LHCN-M2 (cell line): Measurements from ENCODE around the gene MPC1L. TPM values are rescaled to one million over a fixed set of nuclear protein-coding genes. Genes with fewer than 3 reads are reported as not detected.

Experiments used
- DNase-seq: peaks from one replicate; pipeline ENCODE4 v3.0.0-alpha.2; 2012; ENCODE audit warnings: low read depth
- total RNA-seq: library from RNA; depleted of rRNA; stranded (reverse); fragments of >200 nt; gene quantifications from 2 replicates; pipeline ENCODE4 v1.2.3, GENCODE V29; 2014; rRNA removed

Gene MPC1L
- total RNA-seq, 1 experiment from 2014 or later, result not detected

DNA sequence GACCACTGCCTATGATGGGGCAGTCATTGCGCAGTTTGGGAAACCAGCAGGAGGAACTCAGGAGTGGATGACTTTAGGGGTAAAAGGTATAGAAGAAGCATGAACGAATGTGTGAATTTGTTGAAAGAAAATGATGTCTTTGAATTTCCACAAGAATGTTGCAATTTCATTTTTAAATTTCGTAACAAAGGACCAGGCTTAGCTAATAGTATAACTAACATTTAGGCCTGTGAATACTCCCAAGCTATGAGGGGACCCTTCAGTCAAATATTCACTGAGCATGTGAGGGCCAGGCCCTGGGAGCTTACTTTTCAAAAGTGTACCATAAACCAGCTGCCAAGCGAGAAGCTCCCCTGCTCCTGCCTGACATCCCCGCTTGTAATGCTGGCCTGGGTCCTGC lies 5.3 kb downstream of the MPC1L start:
- DNase-seq, result no peak

- no peak for DNase-seq
These were observed 9.0 kb downstream of the MPC1L start for GRCh38 chrX:40632199-40632598.

GRCh38 chrX:40637687-40638086 lies 14.5 kb downstream of the MPC1L start:
- no peak for DNase-seq

DNA sequence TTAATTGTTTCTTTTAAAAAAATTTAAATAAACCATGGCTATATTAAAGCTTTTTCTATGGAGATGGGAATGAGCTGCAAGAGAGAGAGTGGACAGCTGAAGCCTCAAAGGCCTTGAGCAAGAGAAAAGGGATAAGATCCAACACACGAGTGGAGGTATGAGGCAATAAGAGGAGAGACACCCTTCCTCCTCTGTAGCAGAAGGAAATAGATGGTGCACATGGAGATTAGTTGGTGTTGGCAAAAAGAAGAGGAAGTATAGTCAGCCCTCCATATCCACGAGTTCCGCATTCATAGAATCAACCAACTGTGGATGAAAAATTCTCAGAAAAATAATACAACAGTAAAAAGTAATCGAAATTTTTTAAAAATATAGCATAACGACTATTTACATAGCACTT lies 20.9 kb downstream of the MPC1L start:
- DNase-seq, result peak; percentile 51

- peak; percentile 67 for DNase-seq
These were observed 21.7 kb downstream of the MPC1L start for GRCh38 chrX:40644821-40645358.

GRCh38 chrX:40646489-40647306 lies 23.5 kb downstream of the MPC1L start:
- DNase-seq, result peak; percentile 25

DNA sequence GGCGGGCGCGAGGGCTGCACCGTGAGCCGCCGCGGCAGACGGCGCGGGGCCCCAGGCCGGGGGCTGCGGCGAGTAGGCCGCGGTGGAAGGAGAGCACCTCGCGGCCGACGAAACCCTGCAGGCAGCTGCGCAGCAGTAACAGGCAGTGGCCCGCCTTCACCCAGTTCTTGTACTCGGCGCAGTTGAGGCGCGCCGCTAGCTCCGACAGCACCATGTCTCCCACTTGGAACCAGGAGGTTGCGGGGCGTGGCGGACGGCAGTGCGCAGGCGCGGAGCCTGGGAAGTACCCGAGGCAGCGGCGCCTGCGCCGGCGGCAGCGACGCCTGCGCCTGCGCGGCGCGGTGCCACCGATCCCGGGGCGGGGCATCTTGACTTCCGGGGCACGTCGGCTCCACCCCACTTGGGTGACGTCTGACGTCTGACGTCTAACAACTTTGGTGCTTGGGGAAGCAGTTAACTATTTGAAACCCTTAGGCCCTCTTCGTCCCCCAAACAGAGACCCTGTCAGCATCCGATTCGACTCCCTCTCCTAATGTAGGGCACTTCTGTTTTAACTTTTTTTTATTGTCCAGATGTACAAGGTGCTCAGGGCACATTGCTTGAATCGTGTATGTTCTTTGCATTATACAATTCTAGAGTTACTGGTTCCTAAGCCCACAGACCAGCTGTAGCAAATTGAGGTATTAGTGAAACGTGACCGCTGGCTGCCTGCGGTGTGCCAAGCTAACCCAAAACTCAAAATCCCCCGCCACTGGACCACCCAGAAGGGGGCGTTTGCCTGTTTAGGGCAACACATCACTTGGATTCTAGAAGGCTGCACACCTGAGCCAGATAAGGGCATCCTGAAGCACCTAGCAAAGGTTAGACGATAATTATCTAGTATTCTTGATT lies 24.3 kb downstream of the MPC1L start, which contains the start of gene CXorf38:
Gene CXorf38 (minus strand): TSS at position 255 of the 891 bp plus-strand sequence. CDS start 41 bp downstream, at position 214.
- DNase-seq, result peak; percentile 82

DNA sequence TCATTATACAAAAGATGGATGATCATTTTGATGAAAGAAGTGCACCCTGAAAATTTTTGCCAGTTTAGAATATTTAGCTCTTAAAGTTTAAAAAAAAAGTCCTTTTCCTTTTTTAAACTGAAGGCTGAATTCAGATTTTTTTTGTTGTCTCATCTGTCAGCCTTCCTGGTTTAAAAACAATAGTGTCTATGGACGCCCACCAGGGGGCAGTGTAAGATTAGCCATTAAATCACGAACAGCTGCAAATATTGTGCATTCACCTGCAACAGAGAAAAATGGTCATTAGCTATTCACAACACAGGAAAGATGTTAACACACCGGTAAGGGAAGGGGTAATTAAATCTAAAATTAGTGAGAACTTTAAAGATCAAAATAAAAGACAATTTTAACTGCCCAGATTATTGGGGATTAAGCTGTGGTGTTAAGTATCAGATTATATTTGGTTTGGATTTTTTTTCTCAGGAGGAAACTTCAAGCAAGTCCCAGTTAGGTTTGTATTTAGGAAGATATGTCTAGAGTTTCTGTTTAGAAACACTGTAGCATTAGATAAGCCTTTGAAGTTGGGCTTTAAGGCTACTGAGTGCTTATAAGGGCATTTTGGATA lies 28.5 kb downstream of the MPC1L start:
- DNase-seq, result peak; percentile 50

GRCh38 chrX:40652664-40653063 lies 29.4 kb downstream of the MPC1L start:
- DNase-seq, result no peak

DNA sequence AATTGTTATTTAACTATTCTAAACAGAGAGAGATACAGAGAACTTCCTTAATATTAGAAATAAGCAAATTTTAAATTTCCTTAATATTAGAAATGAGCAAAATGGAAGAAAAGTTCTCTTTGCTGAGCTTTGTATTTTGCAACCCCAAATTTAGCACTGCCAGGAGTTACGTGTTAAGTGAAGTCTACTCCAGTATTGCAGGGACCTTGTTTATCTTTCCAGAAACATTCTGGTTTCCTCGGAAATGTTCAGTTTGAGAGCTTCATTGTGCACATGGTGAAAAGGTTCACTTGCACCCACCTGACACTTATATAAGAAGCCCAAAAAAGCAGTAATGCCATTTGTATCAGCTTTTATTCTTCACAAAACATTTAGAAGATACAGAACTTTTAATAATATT lies 30.3 kb downstream of the MPC1L start:
- no peak for DNase-seq

DNA sequence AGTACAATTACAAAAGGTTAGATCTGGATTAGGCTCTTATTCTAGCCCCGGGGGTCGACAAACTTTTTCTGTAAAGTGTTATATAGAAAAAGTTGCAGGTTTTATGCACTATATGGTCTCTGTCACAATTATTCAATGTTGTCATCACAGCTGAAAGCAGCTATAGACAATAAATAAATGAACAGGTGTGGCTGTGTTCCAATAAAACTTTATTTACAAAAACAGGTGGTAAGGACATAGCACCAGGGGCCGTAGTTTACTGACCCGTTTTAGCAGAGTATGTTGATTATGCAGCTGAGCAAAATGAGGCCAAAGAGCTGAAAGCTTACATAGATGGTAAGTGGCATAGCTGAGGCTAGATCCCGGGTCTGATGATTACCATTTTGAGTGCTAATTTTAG lies 37.2 kb downstream of the MPC1L start:
- no peak for DNase-seq

DNA sequence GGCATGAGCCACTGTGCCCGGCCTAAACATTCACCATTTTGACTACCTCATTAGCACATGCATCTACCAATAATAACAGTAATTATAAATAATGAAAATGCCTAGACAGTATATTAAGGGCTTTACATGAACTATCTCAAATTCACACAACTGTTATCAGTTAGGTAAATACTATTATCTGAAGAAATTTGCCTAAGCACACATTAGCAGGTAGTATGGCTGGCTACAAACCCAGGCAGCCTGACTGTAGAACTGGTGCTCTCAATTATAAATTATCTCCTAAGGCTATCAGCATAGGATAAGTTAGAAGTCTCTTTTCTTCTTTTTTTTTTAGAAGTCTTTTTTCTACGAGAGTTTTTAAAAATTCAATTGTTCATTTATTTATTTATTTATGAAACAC lies 38.3 kb downstream of the MPC1L start:
- no peak for DNase-seq

- DNase-seq, result no peak
These were observed 40.0 kb downstream of the MPC1L start for GRCh38 chrX:40663078-40663740.

DNA sequence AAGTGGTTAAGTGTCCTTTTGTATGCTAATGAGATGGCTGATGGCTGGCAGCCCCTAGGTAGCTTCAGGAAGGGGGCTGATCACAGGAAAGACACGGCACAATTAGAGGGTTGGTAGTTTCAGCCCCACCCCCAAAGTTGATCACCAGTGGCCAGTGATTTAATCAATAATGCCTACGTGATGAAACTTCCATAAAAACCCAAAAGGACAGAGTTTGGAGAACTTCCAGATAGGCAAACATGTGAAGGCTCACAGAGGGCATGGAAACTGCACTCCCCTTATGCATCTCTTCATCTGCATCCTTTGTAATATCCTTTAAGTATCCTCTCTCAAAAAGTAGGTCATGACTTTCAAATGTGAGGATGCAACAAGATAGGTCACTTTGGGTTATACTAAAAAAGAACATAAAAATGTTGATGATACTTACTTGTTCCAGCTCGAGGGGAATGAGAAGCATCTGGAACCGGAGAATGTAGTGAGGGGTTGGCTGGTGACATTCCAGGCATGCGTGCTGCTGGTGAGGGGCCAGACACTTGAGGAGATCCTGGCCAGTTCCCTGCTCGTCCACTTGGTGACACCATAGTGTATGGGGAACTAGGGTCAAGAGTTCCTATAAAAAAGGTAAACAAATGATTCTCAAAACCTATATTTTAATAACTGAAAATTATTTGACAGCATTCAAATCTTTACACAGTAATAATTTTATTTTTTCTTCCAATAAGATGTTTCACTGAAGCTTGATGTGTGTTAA lies 40.8 kb downstream of the MPC1L start:
- no peak for DNase-seq

GRCh38 chrX:40671126-40671525 lies 47.9 kb downstream of the MPC1L start:
- DNase-seq, result no peak

Other genes with a start within 250 kb of the MPC1L start
- gene ATP6AP2, start 42.5 kb upstream of the MPC1L start, total RNA-seq, result 106 and 114 TPM in 2 replicates
- gene CXorf38, start 24.1 kb downstream of the MPC1L start, total RNA-seq, result 22.6 and 22.9 TPM in 2 replicates
- 17.0 and 18.9 TPM in 2 replicates for gene MED14, start 112.1 kb downstream of the MPC1L start, total RNA-seq